Aorta (tissue), 5 donors: ENCODE data around the gene NCOA4. TPM values are rescaled to one million over a fixed set of nuclear protein-coding genes. Genes with fewer than 3 reads are reported as not detected.
A peak's percentile ranks its signal among the peaks of the same experiment; 100 is the strongest.

Source experiments
- ATAC-seq: fragments of 200-7000 bp; cut with Tn5 transposase; one replicate; pipeline ENCODE4 v1.9.1; 2022; ENCODE audit warnings: moderate library complexity; ENCODE audit not compliant: low FRiP score
- DNase-seq, 2 donors: peaks; one replicate each; pipeline ENCODE4 v3.0.0-alpha.2; 2020
- H3K27ac ChIP-seq, 2 donors: one replicate each; pipeline ENCODE4 v1.5.1; 2013; ENCODE audit warnings: low read length in 2 of 2, mild to moderate bottlenecking in 2 of 2, moderate library complexity in 2 of 2, control low read depth in 1 of 2, inconsistent platforms in 1 of 2, low read depth in 1 of 2
- H3K27me3 ChIP-seq, 2 donors: one replicate each; pipeline ENCODE4 v1.6.1; 2013; ENCODE audit warnings: control low read depth in 1 of 2, low read length in 1 of 2, mild to moderate bottlenecking in 1 of 2, moderate library complexity in 1 of 2; ENCODE audit not compliant: insufficient read depth in 2 of 2, control insufficient read depth in 1 of 2
- H3K36me3 ChIP-seq, 2 donors: one replicate each; pipeline ENCODE4 v1.6.1; 2013; ENCODE audit warnings: control low read depth in 1 of 2, low read length in 1 of 2, mild to moderate bottlenecking in 1 of 2; ENCODE audit not compliant: insufficient read depth in 2 of 2, control insufficient read depth in 1 of 2
- H3K4me1 ChIP-seq, 2 donors: one replicate each; pipeline ENCODE4 v1.6.1; 2013; ENCODE audit warnings: low read length in 2 of 2, control low read depth in 1 of 2, mild to moderate bottlenecking in 1 of 2, moderate library complexity in 1 of 2; ENCODE audit not compliant: insufficient read depth in 2 of 2, control insufficient read depth in 1 of 2
- H3K4me3 ChIP-seq, 2 donors: one replicate each; pipeline ENCODE4 v1.5.1; 2013; ENCODE audit warnings: low read length in 2 of 2, control low read depth in 1 of 2, mild to moderate bottlenecking in 1 of 2
- H3K9me3 ChIP-seq: one replicate; pipeline ENCODE4 v1.6.1; 2013; ENCODE audit warnings: mild to moderate bottlenecking, low read length; ENCODE audit not compliant: control insufficient read depth
- WGBS, 2 donors: extraction: QIAGEN DNeasy Blood & Tissue Kit; methylation state at CpG; one replicate each; pipeline ENCODE4 v1.1.7; 2013; 5-methylcytosine and 5-hydroxymethylcytosine counted together
- intact Hi-C, 2 donors: fragments of 100-400 bp; cut with DNase I; formaldehyde crosslinking; loops; one replicate each; pipeline versions ENCODE4 v1.14.2 to v1.15.0; 2022
- polyA plus RNA-seq, 2 donors: library from polyadenylated mRNA; stranded (reverse); fragments of 200-250 nt; gene quantifications; one replicate each; pipeline ENCODE4 v1.2.3, GENCODE V29; 2013
- total RNA-seq, 2 donors: library from RNA; stranded (reverse); fragmentation: NEBNext Ultra II Directional; extraction: Animal tissue kit (Norgen Biotek cat#: 25700); gene quantifications; one replicate each; pipeline ENCODE4 v1.2.1, GENCODE V29; 2021
- donor health status: healthy with polysubstance abuse.
- donor health status: Bipolar disorder and iron deficiency.
- donor health status: DM: no; HTN: no; CAD: no.
- donor health status: DM: no; HTN: no; CAD: no.
- donor health status: DM: yes; HTN: yes; CAD: no.

The NCOA4 gene
- total and polyA plus RNA-seq, 4 donors: 54.3 to 120 (median 100) TPM

- ATAC-seq (no peak), DNase-seq (no peak)
- intact Hi-C loops: no loop called here
- Histone ChIP-seq H3K4me3 (no peak overlapping the region), H3K27ac (no peak overlapping the region), H3K9me3 (no peaks in the 10 kb centered on the region), H3K4me1 (no peaks in the 10 kb centered on the region), H3K27me3 (no peaks in the 10 kb centered on the region), H3K36me3 (no peaks in the 10 kb centered on the region)
- WGBS, 2 donors: 64 to 68% methylated on average over 4 of the region's 4 CpGs
Observed at GRCh38 chr10:46042527-46042926, 12.1 kb upstream of the NCOA4 start.

- WGBS, 2 donors: 84% methylated on average over 3 of the region's 3 CpGs
Observed at GRCh38 chr10:46040004-46040403, 9.6 kb upstream of the NCOA4 start.

DNA sequence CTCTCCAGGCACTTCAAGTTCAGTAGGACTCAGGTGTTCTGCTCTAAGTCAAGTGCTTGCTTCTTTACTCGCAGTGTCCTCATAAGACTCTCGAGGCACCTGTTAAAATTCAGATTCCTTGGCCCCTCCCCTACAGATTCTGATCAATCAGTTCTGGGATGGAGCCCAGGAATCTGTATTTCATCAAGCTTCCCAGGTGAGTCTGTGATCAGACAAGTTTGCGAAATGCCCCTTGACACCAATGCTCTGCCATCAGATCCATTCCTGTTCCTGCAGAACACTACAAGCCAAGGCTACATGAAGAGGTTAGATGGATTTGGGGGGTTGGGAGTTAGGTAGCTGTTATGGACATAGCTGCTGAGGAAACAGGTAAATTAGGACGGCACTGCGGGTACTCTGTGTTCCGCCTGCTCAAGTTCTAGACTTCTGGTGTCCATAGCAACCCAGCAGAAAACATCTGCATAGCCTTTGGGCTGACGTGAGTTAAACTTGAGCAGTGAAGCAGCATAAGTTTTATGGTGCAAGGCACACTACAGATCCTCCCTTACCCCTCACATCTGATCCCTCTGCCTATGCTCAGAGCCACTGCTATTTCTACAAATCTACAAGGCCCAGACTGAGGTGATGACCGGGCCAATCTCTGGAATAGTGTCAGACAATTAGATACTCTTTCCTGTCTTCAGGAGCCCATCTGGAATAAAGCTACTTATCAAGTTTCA lies 6.8 kb upstream of the NCOA4 start:
- Histone ChIP-seq H3K27ac (no peak overlapping the region), H3K4me3 (no peak overlapping the region), H3K27me3 (no peaks in the 10 kb centered on the region), H3K9me3 (no peaks in the 10 kb centered on the region), H3K4me1 (no peaks in the 10 kb centered on the region), H3K36me3 (no peaks in the 10 kb centered on the region)
- WGBS, 2 donors: 82 to 85% methylated on average over 8 of the region's 8 CpGs
- DNase-seq (no peak), ATAC-seq (no peak)
- intact Hi-C loops: no loop called here

More at GRCh38 chr10:46040004-46040403, 9.6 kb upstream of the NCOA4 start:
- no peak for DNase-seq
- intact Hi-C loops: no loop called here
- no peak for ATAC-seq
- Histone ChIP-seq H3K9me3 (no peaks in the 10 kb centered on the region), H3K4me1 (no peaks in the 10 kb centered on the region), H3K27ac (no peak overlapping the region), H3K36me3 (no peaks in the 10 kb centered on the region), H3K4me3 (no peak overlapping the region), H3K27me3 (no peaks in the 10 kb centered on the region)

DNA sequence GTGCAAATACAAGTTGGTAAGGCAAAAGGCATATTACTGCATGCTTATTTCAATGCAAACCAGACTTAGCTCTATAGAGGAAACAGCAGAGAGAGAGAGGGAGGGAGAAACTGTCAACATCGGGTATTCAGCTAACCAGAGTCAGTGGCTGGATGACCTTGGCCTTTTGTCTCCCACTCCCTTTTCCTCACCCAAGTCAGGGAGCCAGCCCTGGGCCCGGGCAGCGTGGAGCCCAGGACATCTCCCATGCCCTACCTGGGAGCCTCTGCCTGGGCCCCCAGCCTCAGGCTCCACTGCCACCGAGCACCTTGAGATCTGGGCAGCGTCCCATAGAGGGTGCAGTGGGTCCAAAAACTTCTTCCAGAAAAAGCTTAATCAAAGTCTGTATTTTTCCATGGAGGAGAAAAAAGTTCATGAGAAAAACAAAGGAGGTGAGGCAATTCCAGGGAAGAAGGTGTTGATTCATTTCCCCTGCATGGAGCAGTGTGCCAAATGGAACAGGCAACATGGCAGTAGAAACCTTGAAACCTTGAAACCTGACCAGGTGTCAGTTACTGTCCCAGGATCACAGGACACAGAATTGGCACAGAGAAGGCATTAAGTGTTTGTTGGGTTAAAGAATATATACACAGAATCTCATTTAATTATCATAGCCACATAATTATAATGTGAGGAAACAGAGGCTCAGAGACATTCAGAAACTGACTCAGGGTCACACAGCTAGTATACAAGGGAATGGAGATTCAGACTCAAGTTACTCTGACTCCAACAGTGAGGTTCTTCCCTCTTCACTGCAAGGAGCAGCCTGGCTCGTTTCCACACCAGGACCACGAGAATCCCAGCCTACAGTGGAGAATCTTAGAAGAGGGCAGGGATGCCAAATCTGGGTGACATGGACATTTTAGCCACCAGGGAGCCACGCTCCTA lies 5.8 kb upstream of the NCOA4 start:
- no peak overlapping the region for H3K27ac ChIP-seq
- no peaks in the 10 kb centered on the region for H3K9me3 ChIP-seq
- no peaks in the 10 kb centered on the region for H3K27me3 ChIP-seq
- H3K4me3 ChIP-seq: no peak overlapping the region
- intact Hi-C loops: no loop called here
- H3K36me3 ChIP-seq: no peaks in the 10 kb centered on the region
- 55 to 57% methylated on average over 8 of the region's 8 CpGs for WGBS, 2 donors
- no peak for ATAC-seq
- no peaks in the 10 kb centered on the region for H3K4me1 ChIP-seq
- no peak for DNase-seq

DNA sequence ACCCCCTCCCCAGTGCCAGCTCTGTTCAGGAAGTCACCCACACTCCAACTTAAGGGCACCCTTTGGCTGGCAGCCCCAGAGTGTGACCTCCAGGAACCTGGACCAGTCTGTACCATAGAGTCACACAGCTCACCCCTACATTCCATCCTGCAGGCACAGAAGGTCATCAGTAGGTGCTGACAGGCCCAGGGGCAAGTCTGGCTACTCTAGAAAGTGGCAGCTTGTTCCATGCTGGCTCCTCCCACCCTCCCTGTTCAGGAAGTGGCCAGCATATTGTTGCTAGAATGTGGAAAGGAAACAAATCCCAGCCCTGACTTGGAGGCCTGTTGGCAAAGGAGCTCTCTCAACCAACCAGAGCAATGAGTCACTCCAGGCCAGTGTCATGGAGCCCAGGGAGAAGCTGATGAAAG lies 3.2 kb upstream of the NCOA4 start:
- intact Hi-C loops: no loop called here
- DNase-seq (no peak), ATAC-seq (no peak)
- Histone ChIP-seq H3K4me3 (no peak overlapping the region), H3K27ac (no peak overlapping the region), H3K9me3 (no peaks in the 10 kb centered on the region), H3K4me1 (peaks cover 0 to 6% of the 10 kb centered on the region in 2 donors), H3K27me3 (no peaks in the 10 kb centered on the region), H3K36me3 (no peaks in the 10 kb centered on the region)

- intact Hi-C loops: no loop called here
- Histone ChIP-seq H3K4me3 (no peak overlapping the region), H3K9me3 (no peaks in the 10 kb centered on the region), H3K4me1 (peaks cover 2 to 8% of the 10 kb centered on the region in 2 donors), H3K36me3 (no peaks in the 10 kb centered on the region), H3K27me3 (no peaks in the 10 kb centered on the region), H3K27ac (no peak overlapping the region)
- ATAC-seq (no peak), DNase-seq (no peak)
- 81 to 92% methylated on average over 6 of the region's 6 CpGs for WGBS, 2 donors
Observed at GRCh38 chr10:46031648-46032532, 1.5 kb upstream of the NCOA4 start.

DNA sequence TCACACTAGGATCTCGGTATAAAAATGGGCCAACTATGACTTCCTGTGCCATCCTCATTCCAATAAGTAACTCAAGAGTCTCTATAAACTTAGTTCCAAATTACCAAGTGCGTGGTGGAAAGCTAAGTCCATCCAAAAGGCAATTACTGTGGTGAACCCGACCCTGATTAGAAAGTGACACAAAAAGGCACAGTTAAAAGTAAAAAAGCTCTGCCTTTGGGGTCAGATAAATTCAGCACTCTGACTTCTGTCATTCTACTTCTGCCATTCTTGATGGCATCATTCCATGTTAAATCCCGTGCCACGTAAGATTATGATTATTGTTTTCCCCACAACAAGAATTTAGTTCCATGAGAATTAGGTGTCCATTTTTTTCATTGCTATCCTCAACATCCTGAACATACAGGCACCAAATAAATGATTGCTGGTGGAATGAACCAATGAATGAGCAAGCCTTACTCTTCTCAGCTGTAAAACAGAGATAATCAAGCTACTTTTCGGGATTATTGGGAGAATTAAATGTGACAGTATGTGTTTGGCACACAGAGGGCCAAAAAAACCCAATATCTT lies 877 bp downstream of the NCOA4 start:
- H3K27me3 ChIP-seq: no peaks in the 10 kb centered on the region
- H3K4me3 ChIP-seq: peak overlapping the region; percentile 78 to 81
- peaks cover 2 to 8% of the 10 kb centered on the region in 2 donors for H3K4me1 ChIP-seq
- DNase-seq (no peak), ATAC-seq (no peak)
- H3K27ac ChIP-seq: peak overlapping the region; percentile 32 to 66
- no peaks in the 10 kb centered on the region for H3K9me3 ChIP-seq
- H3K36me3 ChIP-seq: no peaks in the 10 kb centered on the region
- intact Hi-C loops: loop anchor here in 1 of 2 donors (10.0 kb wide), 1 partner anchor 55 kb away; the partner anchor contains the start of gene TIMM23
- WGBS, 2 donors: 20% methylated on average over 6 of the region's 6 CpGs
